HL-60 (cell line): ENCODE results near the gene CMYA5.

Experiments
- DNase-seq, 2 experiments: peaks; one replicate each; pipeline ENCODE4 v3.0.0-alpha.2; 2010 to 2020; ENCODE audit warnings: low read depth in 1 of 2, low spot score in 1 of 2
- H3K27ac ChIP-seq: fragments of 250-450 bp; sonication (Bioruptor Pico); replicated peaks from 2 replicates; pipeline ENCODE4 v1.5.1; 2020; ENCODE audit warnings: mild to moderate bottlenecking, moderate library complexity
- H3K27me3 ChIP-seq: fragments of 250-450 bp; sonication (Bioruptor Pico); 2 replicates; pipeline ENCODE4 v1.5.1; 2021; ENCODE audit warnings: mild to moderate bottlenecking, moderate library complexity; ENCODE audit not compliant: insufficient read depth, poor library complexity, severe bottlenecking
- H3K4me3 ChIP-seq: replicated peaks from 2 replicates; pipeline ENCODE4 v1.5.1; 2011; ENCODE audit warnings: mild to moderate bottlenecking, control low read depth, low read length; ENCODE audit not compliant: insufficient read depth
- GABPA ChIP-seq: IDR thresholded peaks from 2 replicates; pipeline ENCODE4 v1.6.1; 2012; ENCODE audit warnings: low read depth
- POLR2AphosphoS5 ChIP-seq: IDR thresholded peaks from 2 replicates; pipeline ENCODE4 v1.6.1; 2012; ENCODE audit warnings: low read depth
- SPI1 ChIP-seq: IDR thresholded peaks from 2 replicates; pipeline ENCODE4 v1.6.1; 2012; ENCODE audit warnings: low read depth, mild to moderate bottlenecking, borderline replicate concordance
- TF ChIP-seq, protein P1 (sequence below): IDR thresholded peaks from 2 replicates; pipeline ENCODE4 v1.6.1; 2012; ENCODE audit warnings: low read depth; ENCODE audit not compliant: insufficient replicate concordance
- TF ChIP-seq, protein P2 (sequence below): IDR thresholded peaks from one replicate; pipeline ENCODE4 v1.5.1; 2011; ENCODE audit warnings: low read length, control low read depth, inconsistent platforms; ENCODE audit not compliant: insufficient read depth

CMYA5 gene

DNA sequence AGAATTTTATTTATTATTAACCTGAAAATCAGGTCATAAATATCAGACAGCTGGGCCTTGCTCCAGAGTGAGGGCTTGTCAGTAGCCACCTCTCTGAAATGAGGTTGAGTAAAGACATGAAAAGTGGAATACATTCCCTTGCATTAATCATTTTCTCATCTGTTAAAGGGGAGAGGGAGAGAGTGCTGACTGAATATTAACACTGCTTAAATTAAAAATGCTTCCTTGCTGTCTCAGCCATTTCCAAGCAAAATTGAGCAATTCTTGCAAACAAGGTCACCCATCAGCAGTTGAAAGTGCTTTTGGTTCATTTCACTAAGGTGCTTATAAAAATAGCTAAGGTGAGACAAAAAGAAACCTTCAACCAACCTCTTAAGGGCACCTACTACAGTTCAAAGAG is 102.8 kb downstream of the CMYA5 start:
- TF ChIP-seq, protein P1, sequence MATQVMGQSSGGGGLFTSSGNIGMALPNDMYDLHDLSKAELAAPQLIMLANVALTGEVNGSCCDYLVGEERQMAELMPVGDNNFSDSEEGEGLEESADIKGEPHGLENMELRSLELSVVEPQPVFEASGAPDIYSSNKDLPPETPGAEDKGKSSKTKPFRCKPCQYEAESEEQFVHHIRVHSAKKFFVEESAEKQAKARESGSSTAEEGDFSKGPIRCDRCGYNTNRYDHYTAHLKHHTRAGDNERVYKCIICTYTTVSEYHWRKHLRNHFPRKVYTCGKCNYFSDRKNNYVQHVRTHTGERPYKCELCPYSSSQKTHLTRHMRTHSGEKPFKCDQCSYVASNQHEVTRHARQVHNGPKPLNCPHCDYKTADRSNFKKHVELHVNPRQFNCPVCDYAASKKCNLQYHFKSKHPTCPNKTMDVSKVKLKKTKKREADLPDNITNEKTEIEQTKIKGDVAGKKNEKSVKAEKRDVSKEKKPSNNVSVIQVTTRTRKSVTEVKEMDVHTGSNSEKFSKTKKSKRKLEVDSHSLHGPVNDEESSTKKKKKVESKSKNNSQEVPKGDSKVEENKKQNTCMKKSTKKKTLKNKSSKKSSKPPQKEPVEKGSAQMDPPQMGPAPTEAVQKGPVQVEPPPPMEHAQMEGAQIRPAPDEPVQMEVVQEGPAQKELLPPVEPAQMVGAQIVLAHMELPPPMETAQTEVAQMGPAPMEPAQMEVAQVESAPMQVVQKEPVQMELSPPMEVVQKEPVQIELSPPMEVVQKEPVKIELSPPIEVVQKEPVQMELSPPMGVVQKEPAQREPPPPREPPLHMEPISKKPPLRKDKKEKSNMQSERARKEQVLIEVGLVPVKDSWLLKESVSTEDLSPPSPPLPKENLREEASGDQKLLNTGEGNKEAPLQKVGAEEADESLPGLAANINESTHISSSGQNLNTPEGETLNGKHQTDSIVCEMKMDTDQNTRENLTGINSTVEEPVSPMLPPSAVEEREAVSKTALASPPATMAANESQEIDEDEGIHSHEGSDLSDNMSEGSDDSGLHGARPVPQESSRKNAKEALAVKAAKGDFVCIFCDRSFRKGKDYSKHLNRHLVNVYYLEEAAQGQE: no peak
- TF ChIP-seq GABPA (no peak), SPI1 (no peak), POLR2AphosphoS5 (no peak)
- TF ChIP-seq, protein P2, sequence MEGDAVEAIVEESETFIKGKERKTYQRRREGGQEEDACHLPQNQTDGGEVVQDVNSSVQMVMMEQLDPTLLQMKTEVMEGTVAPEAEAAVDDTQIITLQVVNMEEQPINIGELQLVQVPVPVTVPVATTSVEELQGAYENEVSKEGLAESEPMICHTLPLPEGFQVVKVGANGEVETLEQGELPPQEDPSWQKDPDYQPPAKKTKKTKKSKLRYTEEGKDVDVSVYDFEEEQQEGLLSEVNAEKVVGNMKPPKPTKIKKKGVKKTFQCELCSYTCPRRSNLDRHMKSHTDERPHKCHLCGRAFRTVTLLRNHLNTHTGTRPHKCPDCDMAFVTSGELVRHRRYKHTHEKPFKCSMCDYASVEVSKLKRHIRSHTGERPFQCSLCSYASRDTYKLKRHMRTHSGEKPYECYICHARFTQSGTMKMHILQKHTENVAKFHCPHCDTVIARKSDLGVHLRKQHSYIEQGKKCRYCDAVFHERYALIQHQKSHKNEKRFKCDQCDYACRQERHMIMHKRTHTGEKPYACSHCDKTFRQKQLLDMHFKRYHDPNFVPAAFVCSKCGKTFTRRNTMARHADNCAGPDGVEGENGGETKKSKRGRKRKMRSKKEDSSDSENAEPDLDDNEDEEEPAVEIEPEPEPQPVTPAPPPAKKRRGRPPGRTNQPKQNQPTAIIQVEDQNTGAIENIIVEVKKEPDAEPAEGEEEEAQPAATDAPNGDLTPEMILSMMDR: no peak
- DNase-seq: no peak

DNA sequence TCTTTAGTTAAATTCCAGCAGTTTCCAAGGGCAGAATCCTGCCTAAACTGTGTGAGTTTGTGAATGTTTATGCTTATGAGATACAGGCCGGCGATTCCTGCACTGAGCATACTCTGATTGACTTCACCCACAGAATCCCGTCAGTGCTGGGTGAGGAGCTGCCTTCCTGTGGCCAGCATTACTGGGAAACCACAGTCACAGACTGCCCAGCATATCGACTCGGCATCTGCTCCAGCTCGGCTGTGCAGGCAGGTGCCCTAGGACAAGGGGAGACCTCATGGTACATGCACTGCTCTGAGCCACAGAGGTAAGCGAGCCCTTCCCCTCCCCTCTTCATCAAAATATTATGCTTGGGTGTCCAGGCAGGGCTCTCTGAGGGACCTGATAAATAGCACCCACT is 103.7 kb downstream of the CMYA5 start:
- no peaks in the 10 kb centered on the region for H3K27me3 ChIP-seq
- H3K27ac ChIP-seq: no peak overlapping the region
- no peak overlapping the region for H3K4me3 ChIP-seq
- no peak for DNase-seq
- no peak for TF ChIP-seq POLR2AphosphoS5
- TF ChIP-seq, protein P1: no peak
- no peak for TF ChIP-seq GABPA
- TF ChIP-seq SPI1: no peak
- TF ChIP-seq, protein P2: no peak

More for the DNA sequence above, 102.8 kb downstream of the CMYA5 start:
- Histone ChIP-seq H3K4me3 (no peak overlapping the region), H3K27me3 (no peaks in the 10 kb centered on the region), H3K27ac (no peak overlapping the region)

DNA sequence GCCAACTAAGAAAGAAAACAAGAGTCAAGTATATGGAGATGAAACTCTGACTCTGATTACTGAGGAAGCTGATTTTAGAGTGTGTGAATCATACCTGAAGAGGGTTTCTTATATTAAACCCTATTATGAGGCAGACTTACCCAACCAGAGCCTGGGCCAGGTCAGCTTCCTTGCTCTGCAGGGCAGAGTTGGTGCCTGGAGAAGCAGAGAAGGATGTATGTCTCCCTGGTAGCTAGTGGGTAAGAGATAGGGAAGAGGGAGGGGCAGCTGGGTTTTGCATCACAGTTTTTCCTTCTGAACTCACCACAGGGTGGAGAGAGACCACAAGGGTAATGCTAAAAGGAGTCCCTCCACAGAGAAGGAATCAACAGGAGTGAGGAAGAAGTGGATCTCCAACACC is 104.1 kb downstream of the CMYA5 start:
- Histone ChIP-seq H3K4me3 (no peak overlapping the region), H3K27me3 (no peaks in the 10 kb centered on the region), H3K27ac (no peak overlapping the region)
- TF ChIP-seq SPI1: no peak
- TF ChIP-seq, protein P2: no peak
- TF ChIP-seq GABPA: no peak
- TF ChIP-seq POLR2AphosphoS5: no peak
- TF ChIP-seq, protein P1: no peak
- DNase-seq: peak in 1 of 2 experiments; percentile 0
